ENCODE results near the gene MED29.
A peak's percentile ranks its signal among the peaks of the same experiment; 100 is the strongest.
"Not testable (repeated sequence)": the region's sequence is repeated elsewhere in the genome, so short reads cannot be mapped to it uniquely, and the experiment has no call there.

MED29 gene

DNA sequence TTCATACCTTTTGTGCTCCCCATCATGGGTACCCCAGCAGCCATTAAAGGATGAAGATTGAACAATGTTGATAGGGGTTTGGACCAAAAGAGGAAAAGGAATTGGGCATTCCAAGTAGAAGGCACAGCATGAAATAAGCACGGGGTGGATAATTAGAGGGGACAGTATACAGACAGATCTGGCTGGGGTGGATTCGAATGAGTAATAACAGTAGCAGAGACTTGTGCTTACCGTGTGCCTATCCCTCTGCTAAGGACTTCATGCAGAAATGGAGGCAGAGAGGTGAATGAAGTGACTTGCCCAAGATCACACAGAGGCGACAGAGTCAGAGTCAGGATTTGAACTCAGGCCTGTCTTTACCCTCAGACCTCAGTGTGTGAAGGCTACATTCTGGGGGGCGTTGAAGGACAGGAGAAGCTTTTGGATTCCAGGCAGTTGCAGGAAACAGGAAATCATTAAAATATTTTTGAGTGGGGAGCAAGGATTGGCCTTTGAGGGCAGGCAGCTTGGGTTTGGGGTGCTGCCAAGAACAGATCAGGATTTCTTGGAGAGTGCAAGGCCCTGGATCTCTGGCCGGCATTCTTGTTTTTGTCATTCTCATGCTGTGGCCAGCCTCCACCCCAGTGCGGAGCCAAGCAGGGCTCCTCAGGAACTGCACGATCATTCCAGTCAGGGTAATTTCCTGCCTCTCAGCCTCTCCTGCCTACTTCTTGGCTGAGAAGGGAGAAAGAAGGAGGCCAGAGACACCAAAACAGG is 19.0 kb upstream of the MED29 start:
- no peak for DNase-seq (ENCODE audit: low read depth)

DNA sequence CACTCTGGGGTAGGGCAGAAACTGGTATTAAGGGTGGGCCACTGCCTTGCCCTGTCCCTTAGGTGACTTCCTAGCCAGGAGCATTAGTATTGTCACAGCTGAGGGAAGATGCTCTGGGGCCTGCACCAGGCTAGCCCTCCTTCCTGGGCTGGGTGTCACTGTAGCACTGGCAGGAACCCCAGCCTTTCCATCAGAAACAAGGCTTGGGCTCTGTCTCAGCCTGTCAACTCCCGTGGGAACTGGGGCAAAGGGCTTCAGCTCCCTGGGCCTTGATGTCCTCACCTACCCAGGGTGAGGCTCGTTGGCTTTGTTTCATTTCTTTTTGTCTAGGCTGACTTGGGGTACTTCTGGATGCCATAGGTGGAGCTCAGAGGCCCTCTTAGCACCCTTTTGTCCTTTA is 18.2 kb upstream of the MED29 start:
- DNase-seq (ENCODE audit: low read depth), result no peak

GRCh38 chr19:39375929-39376328 is 15.2 kb upstream of the MED29 start:
- no peak for DNase-seq (ENCODE audit: low read depth)

GRCh38 chr19:39377373-39378362 is 13.5 kb upstream of the MED29 start:
- no peak for DNase-seq (ENCODE audit: low read depth)

- not testable (repeated sequence) for DNase-seq (ENCODE audit: low read depth)
These were observed 11.8 kb upstream of the MED29 start for GRCh38 chr19:39379366-39379765.

DNA sequence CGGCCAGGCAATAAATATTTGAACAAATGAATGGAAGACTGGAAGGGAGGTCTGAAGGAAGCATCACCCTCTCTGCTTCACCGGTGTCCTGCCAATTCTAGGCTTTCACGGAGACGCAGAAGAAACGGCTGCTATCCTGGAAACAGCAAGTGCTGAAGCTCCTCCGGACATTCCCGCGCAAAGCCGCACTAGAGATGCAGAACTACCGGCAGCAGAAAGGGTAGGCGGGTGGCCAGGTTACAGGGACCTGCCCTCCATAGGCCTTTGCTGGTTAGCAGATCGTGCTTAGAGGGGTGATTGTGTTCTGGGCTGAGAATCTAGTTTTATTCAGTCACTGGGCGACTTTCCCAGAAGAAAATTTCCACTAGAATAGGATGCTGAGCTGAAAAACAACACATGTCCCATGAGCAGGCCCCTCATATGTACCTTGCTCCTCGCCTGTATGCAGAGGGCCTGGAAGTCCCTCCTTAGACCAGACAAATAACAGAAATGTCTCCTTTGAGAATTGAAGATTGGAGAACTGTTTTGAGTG is 11.2 kb upstream of the MED29 start:
- DNase-seq (ENCODE audit: low read depth), result no peak

DNA sequence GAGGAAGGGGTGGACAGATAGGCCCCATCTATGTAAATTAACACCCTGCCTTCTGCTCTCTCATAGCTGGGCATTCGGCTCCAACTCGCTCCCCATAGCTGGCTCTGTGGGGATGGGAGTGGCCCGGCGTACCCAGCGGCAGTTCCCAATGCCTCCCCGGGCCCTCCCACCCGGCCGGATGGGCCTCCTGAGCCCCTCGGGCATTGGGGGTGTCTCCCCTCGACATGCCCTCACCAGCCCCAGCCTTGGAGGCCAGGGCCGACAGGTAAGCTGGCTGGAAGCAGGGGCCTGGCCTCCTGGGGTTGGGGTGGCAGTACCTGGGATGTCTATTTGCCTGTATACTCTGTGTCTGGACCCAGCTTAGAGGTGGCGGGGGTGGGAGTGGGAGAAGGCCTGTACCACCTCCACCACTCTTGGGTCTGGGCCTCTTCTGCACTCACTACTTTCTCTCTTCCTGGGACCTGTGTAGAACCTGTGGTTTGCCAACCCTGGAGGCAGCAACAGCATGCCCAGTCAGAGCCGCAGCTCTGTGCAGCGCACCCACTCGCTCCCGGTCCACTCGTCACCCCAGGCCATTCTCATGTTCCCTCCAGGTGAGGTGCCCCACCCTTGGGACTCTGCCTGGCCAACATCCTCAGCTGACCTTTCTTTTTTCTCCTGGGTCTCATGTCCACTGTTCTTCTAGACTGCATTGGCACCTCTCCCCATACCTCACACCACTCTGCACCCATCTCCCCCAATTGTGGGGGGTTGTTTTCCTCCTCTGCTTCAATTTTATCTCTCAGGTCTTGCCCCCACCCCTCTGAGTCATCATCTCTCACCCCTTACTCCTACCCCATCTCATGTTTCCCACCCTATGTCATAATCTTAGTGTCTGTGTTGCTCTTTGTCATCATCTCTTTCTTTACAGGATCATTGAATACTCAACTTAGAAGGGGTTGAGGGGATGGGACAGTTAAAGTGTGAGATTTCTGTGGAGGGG is 10.4 kb upstream of the MED29 start:
- no peak for DNase-seq (ENCODE audit: low read depth)

DNA sequence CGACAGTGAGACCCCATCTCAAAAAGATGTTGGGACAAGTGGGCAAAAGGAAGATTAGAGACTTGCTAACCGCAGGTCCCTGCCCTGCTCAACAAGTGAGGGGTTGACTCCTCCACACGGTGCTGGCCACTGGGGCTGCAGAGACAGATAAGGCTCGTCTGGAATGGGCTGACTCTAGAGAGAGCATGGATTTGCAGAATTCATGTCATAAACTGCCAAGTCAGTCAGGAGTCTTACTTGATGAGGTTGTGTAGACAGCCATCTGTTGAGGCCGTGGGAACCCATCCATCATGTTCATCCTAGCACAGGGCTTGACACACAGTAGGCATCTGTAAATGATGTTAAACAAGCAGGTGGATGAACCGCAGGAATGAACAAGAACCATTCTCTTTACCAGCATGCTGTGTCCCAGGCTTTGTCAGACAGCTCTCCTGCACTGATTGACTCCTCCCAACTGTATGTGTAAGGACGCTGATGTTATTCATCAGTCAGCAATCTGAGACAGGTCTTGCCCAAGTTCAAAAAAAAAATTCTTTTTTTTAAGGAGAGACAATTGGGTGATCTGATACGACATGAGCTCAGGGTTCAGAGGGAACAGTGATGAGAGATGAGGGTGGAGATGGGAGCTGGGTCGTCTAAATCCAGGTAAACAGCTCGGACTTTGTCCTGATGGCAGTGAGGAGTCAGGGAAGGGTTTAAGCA is 9.1 kb upstream of the MED29 start:
- no peak for DNase-seq (ENCODE audit: low read depth)

DNA sequence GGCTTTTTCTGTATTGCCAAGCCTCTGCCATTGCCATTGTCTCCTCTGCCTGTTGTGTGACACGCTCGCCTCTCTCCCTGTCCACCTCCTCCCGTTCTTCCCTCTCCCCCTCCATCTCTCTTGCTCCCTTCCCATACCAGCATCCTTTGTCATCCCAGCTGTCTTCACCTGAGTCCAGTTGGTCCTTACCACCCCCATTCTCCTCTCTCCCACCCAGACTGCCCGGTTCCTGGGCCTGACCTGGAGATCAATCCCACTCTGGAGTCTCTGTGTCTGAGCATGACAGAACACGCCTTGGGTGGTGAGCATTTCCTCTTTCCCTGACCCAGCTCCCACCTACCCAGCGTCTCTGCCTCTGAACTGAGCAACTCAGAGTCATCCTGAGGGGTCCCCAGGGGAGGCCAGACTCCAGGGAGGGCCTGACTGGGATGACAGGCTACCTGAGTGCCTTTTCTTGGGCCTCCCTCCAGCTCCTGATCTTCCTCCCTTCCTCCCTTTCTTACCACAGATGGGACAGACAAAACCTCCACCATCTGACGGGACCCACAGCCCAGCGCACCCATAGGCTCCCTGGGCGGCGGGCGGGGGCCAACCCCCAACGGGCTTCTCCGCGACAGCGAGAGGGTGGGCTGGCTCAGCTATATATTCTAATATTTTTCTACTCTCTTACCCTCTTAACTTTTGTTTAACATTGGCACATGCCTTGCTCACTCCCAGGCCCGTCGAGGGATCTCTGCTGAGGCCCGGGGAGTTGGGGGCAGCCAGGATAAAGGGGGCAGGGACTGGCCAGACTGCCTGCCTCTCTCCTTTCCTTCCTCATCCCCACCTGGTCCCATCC is 8.0 kb upstream of the MED29 start:
- no peak for DNase-seq (ENCODE audit: low read depth)

GRCh38 chr19:39384839-39385568 is 6.2 kb upstream of the MED29 start:
- DNase-seq (ENCODE audit: low read depth), result no peak

GRCh38 chr19:39385629-39386411 is 5.4 kb upstream of the MED29 start:
- DNase-seq (ENCODE audit: low read depth), result no peak

DNA sequence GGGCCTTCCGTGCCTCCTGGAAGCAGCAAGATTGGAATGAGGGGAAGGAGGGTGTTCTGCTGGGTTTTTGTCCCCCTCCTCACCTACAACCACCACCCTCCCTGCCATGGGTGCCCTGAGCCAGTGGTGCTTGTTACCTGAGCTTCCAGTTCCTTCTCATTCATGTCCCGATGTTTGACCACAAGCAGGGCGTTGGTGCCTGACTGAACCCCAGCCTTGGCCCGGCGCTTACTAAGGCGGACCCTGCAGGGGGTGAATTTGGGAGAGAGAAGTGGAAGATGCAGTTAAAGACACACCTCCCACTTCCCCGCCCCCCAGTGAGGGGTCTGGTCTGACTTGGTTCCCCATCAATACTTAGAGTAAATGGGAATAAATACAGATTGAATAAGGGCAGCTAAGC is 4.6 kb upstream of the MED29 start:
- no peak for DNase-seq (ENCODE audit: low read depth)

- no peak for DNase-seq (ENCODE audit: low read depth)
These were observed 2.5 kb upstream of the MED29 start for GRCh38 chr19:39388657-39389056.

GRCh38 chr19:39389631-39390414 is 1.4 kb upstream of the MED29 start:
- DNase-seq (ENCODE audit: low read depth), result no peak

DNA sequence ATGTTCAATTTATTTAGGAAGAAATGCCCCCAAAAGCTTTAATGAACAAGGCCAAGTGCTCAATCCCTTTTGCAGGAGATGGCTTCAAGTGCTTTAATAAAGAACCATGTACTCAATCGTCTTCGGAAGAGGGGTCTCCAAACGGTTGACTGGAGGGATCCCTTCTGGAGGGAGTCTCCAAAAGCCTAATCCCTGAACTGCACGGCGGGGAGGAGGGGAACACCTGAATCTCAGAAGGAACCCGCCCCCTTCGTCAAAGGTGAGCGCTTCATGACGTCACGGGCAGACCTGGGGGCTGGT is 777 bp upstream of the MED29 start:
- DNase-seq (ENCODE audit: low read depth), result peak; percentile 64

- peak; percentile 98 for DNase-seq (ENCODE audit: low read depth)
These were observed 6.5 kb downstream of the MED29 start for GRCh38 chr19:39397360-39398296.

All from activated T-cell treated with anti-CD3 and anti-CD28 coated beads for 1 hour (primary cell).